T-helper 2 cell treated with Interferon-gamma antibody and Interleukin-4, amounts not matched to agents 5 μg/mL and 100 μg/mL, for 36 hours (primary cell): Measurements from ENCODE around the gene PCBP3.

Source experiments
- DNase-seq: peaks from one replicate; pipeline ENCODE4 v3.0.0; 2021; ENCODE audit warnings: low spot score
- H3K27ac Mint-ChIP-seq: one replicate; pipeline ENCODE4 v1.8.0; 2021; ENCODE audit warnings: mild to moderate bottlenecking, mixed read lengths
- H3K27me3 Mint-ChIP-seq: one replicate; pipeline ENCODE4 v1.8.0; 2021; ENCODE audit warnings: low read depth, mixed read lengths
- H3K36me3 Mint-ChIP-seq: one replicate; pipeline ENCODE4 v1.8.0; 2021; ENCODE audit warnings: low read depth, mixed read lengths
- H3K4me1 Mint-ChIP-seq: one replicate; pipeline ENCODE4 v1.8.0; 2021; ENCODE audit warnings: low read depth, mixed read lengths
- H3K4me3 Mint-ChIP-seq: one replicate; pipeline ENCODE4 v1.8.0; 2022; ENCODE audit warnings: mild to moderate bottlenecking, moderate library complexity, mixed read lengths
- H3K9me3 Mint-ChIP-seq: one replicate; pipeline ENCODE4 v1.8.0; 2021; ENCODE audit warnings: mixed read lengths

Gene PCBP3

GRCh38 chr21:45941338-45941710, 297.8 kb downstream of the PCBP3 start:
- Mint-ChIP-seq H3K4me1 (no peaks in the 10 kb centered on the region), H3K4me3 (no peak overlapping the region), H3K27ac (no peak overlapping the region), H3K9me3 (no peaks in the 10 kb centered on the region), H3K36me3 (no peaks in the 10 kb centered on the region), H3K27me3 (no peaks in the 10 kb centered on the region)
- no peak for DNase-seq

GRCh38 chr21:45941717-45942546, 298.4 kb downstream of the PCBP3 start:
- H3K27me3 Mint-ChIP-seq = no peaks in the 10 kb centered on the region
- H3K4me3 Mint-ChIP-seq = no peak overlapping the region
- DNase-seq = no peak
- H3K9me3 Mint-ChIP-seq = no peaks in the 10 kb centered on the region
- no peak overlapping the region for H3K27ac Mint-ChIP-seq
- no peaks in the 10 kb centered on the region for H3K36me3 Mint-ChIP-seq
- H3K4me1 Mint-ChIP-seq = no peaks in the 10 kb centered on the region

- Mint-ChIP-seq H3K4me3 (no peak overlapping the region), H3K9me3 (no peaks in the 10 kb centered on the region), H3K4me1 (no peaks in the 10 kb centered on the region), H3K27ac (no peak overlapping the region), H3K36me3 (no peaks in the 10 kb centered on the region), H3K27me3 (no peaks in the 10 kb centered on the region)
- no peak for DNase-seq
Observed at GRCh38 chr21:45942755-45943629, 299.5 kb downstream of the PCBP3 start.

- H3K9me3 Mint-ChIP-seq = no peaks in the 10 kb centered on the region
- no peaks in the 10 kb centered on the region for H3K27me3 Mint-ChIP-seq
Observed at GRCh38 chr21:45943630-45944540, 300.4 kb downstream of the PCBP3 start.

GRCh38 chr21:45944601-45945000, 301.1 kb downstream of the PCBP3 start:
- Mint-ChIP-seq H3K4me3 (no peak overlapping the region), H3K36me3 (no peaks in the 10 kb centered on the region), H3K27ac (no peak overlapping the region), H3K4me1 (no peaks in the 10 kb centered on the region), H3K27me3 (no peaks in the 10 kb centered on the region), H3K9me3 (no peaks in the 10 kb centered on the region)
- DNase-seq = no peak

More at GRCh38 chr21:45943630-45944540, 300.4 kb downstream of the PCBP3 start:
- H3K27ac Mint-ChIP-seq = no peak overlapping the region
- no peaks in the 10 kb centered on the region for H3K4me1 Mint-ChIP-seq
- H3K4me3 Mint-ChIP-seq = no peak overlapping the region
- DNase-seq = no peak
- no peaks in the 10 kb centered on the region for H3K36me3 Mint-ChIP-seq

- no peak for DNase-seq
- H3K4me1 Mint-ChIP-seq = no peaks in the 10 kb centered on the region
- no peaks in the 10 kb centered on the region for H3K9me3 Mint-ChIP-seq
- no peaks in the 10 kb centered on the region for H3K27me3 Mint-ChIP-seq
- no peaks in the 10 kb centered on the region for H3K36me3 Mint-ChIP-seq
- no peak overlapping the region for H3K4me3 Mint-ChIP-seq
- H3K27ac Mint-ChIP-seq = no peak overlapping the region
Observed at GRCh38 chr21:45945066-45945867, 301.7 kb downstream of the PCBP3 start.

- no peaks in the 10 kb centered on the region for H3K9me3 Mint-ChIP-seq
- H3K4me1 Mint-ChIP-seq = no peaks in the 10 kb centered on the region
- DNase-seq = no peak
- H3K27ac Mint-ChIP-seq = no peak overlapping the region
- H3K4me3 Mint-ChIP-seq = no peak overlapping the region
- H3K27me3 Mint-ChIP-seq = no peaks in the 10 kb centered on the region
- H3K36me3 Mint-ChIP-seq = no peaks in the 10 kb centered on the region
Observed at GRCh38 chr21:45945868-45946210, 302.3 kb downstream of the PCBP3 start.

- Mint-ChIP-seq H3K4me3 (no peak overlapping the region), H3K27me3 (no peaks in the 10 kb centered on the region), H3K36me3 (no peaks in the 10 kb centered on the region), H3K9me3 (no peaks in the 10 kb centered on the region), H3K27ac (no peak overlapping the region), H3K4me1 (no peaks in the 10 kb centered on the region)
- no peak for DNase-seq
Observed at GRCh38 chr21:45947296-45947695, 303.8 kb downstream of the PCBP3 start.

GRCh38 chr21:45947716-45948255, 304.3 kb downstream of the PCBP3 start:
- H3K9me3 Mint-ChIP-seq = no peaks in the 10 kb centered on the region
- no peak overlapping the region for H3K4me3 Mint-ChIP-seq
- no peaks in the 10 kb centered on the region for H3K36me3 Mint-ChIP-seq
- no peaks in the 10 kb centered on the region for H3K4me1 Mint-ChIP-seq
- no peak overlapping the region for H3K27ac Mint-ChIP-seq
- no peaks in the 10 kb centered on the region for H3K27me3 Mint-ChIP-seq
- no peak for DNase-seq

GRCh38 chr21:45948576-45949141, 305.1 kb downstream of the PCBP3 start:
- Mint-ChIP-seq H3K27me3 (no peaks in the 10 kb centered on the region), H3K9me3 (no peaks in the 10 kb centered on the region), H3K4me3 (no peak overlapping the region), H3K36me3 (no peaks in the 10 kb centered on the region), H3K27ac (no peak overlapping the region), H3K4me1 (no peaks in the 10 kb centered on the region)
- DNase-seq = no peak

GRCh38 chr21:45949928-45950739, 306.6 kb downstream of the PCBP3 start:
- no peak for DNase-seq
- no peaks in the 10 kb centered on the region for H3K9me3 Mint-ChIP-seq
- H3K27ac Mint-ChIP-seq = no peak overlapping the region
- H3K27me3 Mint-ChIP-seq = no peaks in the 10 kb centered on the region
- H3K36me3 Mint-ChIP-seq = no peaks in the 10 kb centered on the region
- no peaks in the 10 kb centered on the region for H3K4me1 Mint-ChIP-seq
- no peak overlapping the region for H3K4me3 Mint-ChIP-seq
